Neural progenitor cell (in vitro differentiated cells): ENCODE measurements around the gene DDC.

ENCODE experiments used
- CTCF ChIP-seq: fragments of 200-600 bp; sonication (generic); IDR thresholded peaks from 2 replicates; pipeline ENCODE4 v1.5.1; 2017; ENCODE audit warnings: antibody characterized with exemption, mild to moderate bottlenecking
- EZH2 ChIP-seq: fragments of 200-600 bp; sonication (generic); IDR thresholded peaks from 2 replicates; pipeline ENCODE4 v1.6.1; 2017; ENCODE audit warnings: antibody characterized with exemption, mild to moderate bottlenecking, moderate library complexity
- EZH2phosphoT487 ChIP-seq: fragments of 200-600 bp; sonication (generic); IDR thresholded peaks from 2 replicates; pipeline ENCODE4 v1.6.1; 2017; ENCODE audit warnings: antibody characterized with exemption

- TF ChIP-seq CTCF (no peak), EZH2phosphoT487 (no peak), EZH2 (no peak)
These were observed 66.1 kb downstream of the DDC start for GRCh38 chr7:50499092-50499491.
